ENCODE measurements around the gene CADM1.

Gene CADM1

DNA sequence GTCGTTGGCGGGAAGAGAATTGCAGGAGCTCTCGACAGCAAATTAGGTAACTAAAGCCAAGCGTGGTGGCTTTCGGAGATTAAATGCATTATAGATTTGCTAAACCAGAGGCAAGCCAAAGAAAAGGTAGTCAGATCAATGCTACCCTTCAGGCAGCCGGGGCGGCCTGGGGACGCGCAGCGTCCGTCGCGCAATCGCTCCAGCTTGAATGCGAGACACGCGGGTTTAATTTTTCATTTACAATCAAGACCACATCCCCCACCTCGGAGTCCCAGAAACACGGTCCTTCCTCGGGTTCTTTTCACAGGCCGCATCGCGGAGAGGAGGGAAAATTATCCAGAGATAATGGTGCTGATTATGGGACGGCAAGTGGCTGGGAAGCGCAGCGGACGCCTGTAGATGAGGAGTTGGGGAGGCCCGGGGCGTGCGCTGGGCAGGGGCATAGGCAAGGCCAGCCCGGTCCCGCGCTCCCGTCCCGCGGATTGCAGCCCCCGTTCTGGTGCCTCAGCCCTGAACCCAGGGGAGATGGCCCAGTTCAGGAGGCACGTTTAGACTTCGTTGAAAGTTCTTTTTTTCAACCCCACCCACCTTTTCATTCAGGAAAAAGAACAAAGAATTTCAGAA lies 350.4 kb downstream of the CADM1 start:
- intact Hi-C loops (cut with DNase I; ENCODE audit: low total_unique reads): no loop called here
- no peaks in the 10 kb centered on the region for H3K4me1 ChIP-seq
- TF ChIP-seq, protein P1, sequence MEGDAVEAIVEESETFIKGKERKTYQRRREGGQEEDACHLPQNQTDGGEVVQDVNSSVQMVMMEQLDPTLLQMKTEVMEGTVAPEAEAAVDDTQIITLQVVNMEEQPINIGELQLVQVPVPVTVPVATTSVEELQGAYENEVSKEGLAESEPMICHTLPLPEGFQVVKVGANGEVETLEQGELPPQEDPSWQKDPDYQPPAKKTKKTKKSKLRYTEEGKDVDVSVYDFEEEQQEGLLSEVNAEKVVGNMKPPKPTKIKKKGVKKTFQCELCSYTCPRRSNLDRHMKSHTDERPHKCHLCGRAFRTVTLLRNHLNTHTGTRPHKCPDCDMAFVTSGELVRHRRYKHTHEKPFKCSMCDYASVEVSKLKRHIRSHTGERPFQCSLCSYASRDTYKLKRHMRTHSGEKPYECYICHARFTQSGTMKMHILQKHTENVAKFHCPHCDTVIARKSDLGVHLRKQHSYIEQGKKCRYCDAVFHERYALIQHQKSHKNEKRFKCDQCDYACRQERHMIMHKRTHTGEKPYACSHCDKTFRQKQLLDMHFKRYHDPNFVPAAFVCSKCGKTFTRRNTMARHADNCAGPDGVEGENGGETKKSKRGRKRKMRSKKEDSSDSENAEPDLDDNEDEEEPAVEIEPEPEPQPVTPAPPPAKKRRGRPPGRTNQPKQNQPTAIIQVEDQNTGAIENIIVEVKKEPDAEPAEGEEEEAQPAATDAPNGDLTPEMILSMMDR (IDR thresholded peaks at IDR 0.05): no peak

DNA sequence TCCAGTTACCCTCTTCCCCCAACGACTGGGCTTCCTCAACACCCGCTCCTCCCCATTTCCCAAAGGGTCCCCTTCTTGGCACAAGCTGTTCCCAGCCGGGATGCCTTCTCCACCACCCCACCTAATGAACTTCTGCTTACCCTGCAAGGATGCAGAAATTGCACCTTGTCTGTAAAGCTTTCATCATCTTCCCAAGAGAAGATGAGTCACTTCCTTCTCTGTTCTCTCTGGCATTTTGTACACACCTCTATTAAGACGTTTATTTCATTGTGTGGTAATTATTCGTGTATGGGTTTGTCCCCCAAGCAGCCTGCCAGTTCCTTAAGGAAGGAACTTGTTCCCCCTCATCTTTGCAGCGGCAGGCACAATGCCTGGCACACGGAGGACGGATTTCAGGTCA lies 351.1 kb downstream of the CADM1 start:
- Histone ChIP-seq H3K4me3 (no peak overlapping the region), H3K27me3 (no peaks in the 10 kb centered on the region), H3K4me1 (no peaks in the 10 kb centered on the region), H3K9me3 (no peaks in the 10 kb centered on the region), H3K27ac (no peak overlapping the region), H3K36me3 (no peaks in the 10 kb centered on the region)
- intact Hi-C loops (cut with DNase I; ENCODE audit: low total_unique reads): no loop called here
- TF ChIP-seq, protein P1 (IDR thresholded peaks at IDR 0.05): no peak
- no peak for DNase-seq

More for the DNA sequence above, 350.4 kb downstream of the CADM1 start:
- H3K4me3 ChIP-seq: no peak overlapping the region
- H3K27ac ChIP-seq: no peak overlapping the region
- H3K27me3 ChIP-seq: no peaks in the 10 kb centered on the region
- no peaks in the 10 kb centered on the region for H3K36me3 ChIP-seq
- no peak for DNase-seq
- no peaks in the 10 kb centered on the region for H3K9me3 ChIP-seq

DNA sequence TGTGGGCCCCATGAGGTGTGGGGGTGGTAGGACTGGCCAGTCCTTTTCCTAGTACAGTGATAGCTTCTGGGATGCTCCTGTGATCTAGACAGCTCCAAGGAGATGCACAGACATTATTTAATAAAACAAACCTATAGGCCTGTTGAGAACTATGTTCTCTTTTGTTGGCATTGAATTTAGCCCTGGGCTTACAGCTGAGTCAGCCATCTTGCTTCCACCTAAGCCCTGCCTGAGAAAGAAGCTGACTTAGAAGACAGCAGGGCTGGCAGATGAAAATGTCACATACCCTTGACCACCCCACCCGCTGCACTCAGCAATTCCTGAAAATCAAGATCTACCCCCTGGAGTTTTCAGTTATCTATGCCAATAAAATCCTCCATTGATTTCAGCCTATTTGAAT lies 353.2 kb downstream of the CADM1 start:
- Histone ChIP-seq H3K27ac (no peak overlapping the region), H3K36me3 (no peaks in the 10 kb centered on the region), H3K4me1 (no peaks in the 10 kb centered on the region), H3K9me3 (no peaks in the 10 kb centered on the region), H3K27me3 (no peaks in the 10 kb centered on the region), H3K4me3 (no peak overlapping the region)
- intact Hi-C loops (cut with DNase I; ENCODE audit: low total_unique reads): no loop called here
- no peak for DNase-seq
- TF ChIP-seq, protein P1 (IDR thresholded peaks at IDR 0.05): no peak

DNA sequence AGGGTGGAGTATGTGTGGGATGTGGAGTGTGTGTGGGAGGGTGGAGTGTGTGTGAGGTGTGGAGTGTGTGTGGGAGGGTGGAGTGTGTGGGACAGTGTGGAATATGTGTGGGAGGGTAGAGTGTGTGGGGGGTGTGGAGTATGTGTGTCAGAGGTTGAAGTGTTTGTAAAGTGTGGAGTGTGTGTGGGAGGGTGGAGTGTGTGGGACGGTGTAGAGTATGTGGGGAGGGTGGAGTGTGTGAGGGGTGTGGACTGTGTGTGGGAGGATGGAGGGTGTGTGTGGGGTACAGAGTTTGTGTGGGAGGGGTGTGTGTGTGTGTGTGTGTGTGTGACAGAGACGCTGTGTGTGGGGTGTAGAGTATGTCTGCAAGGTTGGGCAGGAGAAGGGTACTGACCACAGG lies 355.5 kb downstream of the CADM1 start:
- intact Hi-C loops (cut with DNase I; ENCODE audit: low total_unique reads): no loop called here
- H3K27me3 ChIP-seq: peaks cover 0 to 7% of the 10 kb centered on the region in 2 donors
- TF ChIP-seq, protein P1 (IDR thresholded peaks at IDR 0.05): no peak
- H3K4me3 ChIP-seq: no peak overlapping the region
- no peak overlapping the region for H3K27ac ChIP-seq
- no peak for DNase-seq
- H3K4me1 ChIP-seq: no peaks in the 10 kb centered on the region
- no peaks in the 10 kb centered on the region for H3K9me3 ChIP-seq
- H3K36me3 ChIP-seq: no peaks in the 10 kb centered on the region

DNA sequence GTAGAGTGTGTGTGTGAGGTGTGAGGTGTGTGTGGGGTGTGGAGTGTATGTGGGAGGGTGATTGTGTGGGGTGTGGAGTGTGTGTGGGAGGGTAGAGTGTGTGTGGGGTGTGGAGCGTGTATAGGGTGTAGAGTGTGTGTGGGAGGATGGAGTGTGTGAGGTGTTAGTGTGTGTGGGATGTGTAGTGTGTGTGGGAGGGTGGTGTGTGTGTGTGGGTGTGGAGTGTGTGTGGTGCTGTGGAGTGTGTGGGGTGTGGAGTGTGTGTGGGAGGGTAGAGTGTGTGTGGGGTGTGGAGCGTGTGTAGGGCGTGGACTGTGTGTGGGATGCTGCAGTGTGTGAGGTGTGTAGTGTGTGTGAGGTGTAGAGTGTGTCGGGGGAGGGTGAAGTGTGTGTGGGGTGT lies 356.1 kb downstream of the CADM1 start:
- intact Hi-C loops (cut with DNase I; ENCODE audit: low total_unique reads): no loop called here
- TF ChIP-seq, protein P1 (IDR thresholded peaks at IDR 0.05): no peak
- no peak for DNase-seq

More for the DNA sequence above, 356.1 kb downstream of the CADM1 start:
- Histone ChIP-seq H3K9me3 (no peaks in the 10 kb centered on the region), H3K4me3 (no peak overlapping the region), H3K4me1 (no peaks in the 10 kb centered on the region), H3K27ac (no peak overlapping the region), H3K27me3 (peaks cover 0 to 12% of the 10 kb centered on the region in 2 donors), H3K36me3 (no peaks in the 10 kb centered on the region)

Data from tibial artery (tissue), 4 donors.